Ascending aorta (tissue), 2 donors: Measurements from ENCODE around the gene MFAP2. TPM values are rescaled to one million over a fixed set of nuclear protein-coding genes. Genes with fewer than 3 reads are reported as not detected.

ENCODE experiments used
- DNase-seq, 2 donors: peaks; one replicate each; pipeline ENCODE4 v3.0.0-alpha.2; 2019; ENCODE audit warnings: low spot score in 2 of 2
- H3K27ac ChIP-seq, 2 donors: fragments of 200-600 bp; sonication (generic); one replicate each; pipeline ENCODE4 v1.5.1; 2016 to 2017; ENCODE audit warnings: mild to moderate bottlenecking in 1 of 2
- H3K27me3 ChIP-seq: fragments of 200-600 bp; sonication (generic); one replicate; pipeline ENCODE4 v1.5.1; 2017
- H3K36me3 ChIP-seq, 2 donors: fragments of 200-600 bp; sonication (generic); one replicate each; pipeline ENCODE4 v1.5.1; 2016
- H3K4me1 ChIP-seq, 2 donors: fragments of 200-600 bp; sonication (generic); one replicate each; pipeline ENCODE4 v1.5.1; 2016 to 2017; ENCODE audit warnings: mild to moderate bottlenecking in 1 of 2
- H3K4me3 ChIP-seq, 2 donors: fragments of 200-600 bp; sonication (generic); one replicate each; pipeline ENCODE4 v1.5.1; 2016 to 2017; ENCODE audit warnings: mild to moderate bottlenecking in 1 of 2
- H3K9me3 ChIP-seq, 2 donors: fragments of 200-600 bp; sonication (generic); one replicate each; pipeline ENCODE4 v1.5.1; 2016
- CTCF ChIP-seq, 3 experiments: fragments of 200-600 bp in 2 of 3; fragments of 450-650 bp in 1 of 3; sonication (generic) in 2 of 3; IDR thresholded peaks; one replicate each; pipeline ENCODE4 v1.5.1; 2016 to 2019; ENCODE audit warnings: antibody characterized with exemption in 3 of 3, mild to moderate bottlenecking in 1 of 3, moderate library complexity in 1 of 3
- intact Hi-C: fragments of 100-400 bp; cut with DNase I; formaldehyde crosslinking; loops from one replicate; pipeline ENCODE4 v1.15.1; 2023
- total RNA-seq: library from RNA; depleted of rRNA; stranded (reverse); fragments of >200 nt; gene quantifications from one replicate; pipeline ENCODE4 v1.1.0, GENCODE V29; 2016

Gene MFAP2
- total RNA-seq, 1 donor from 2014 or later = 26.3 TPM

DNA sequence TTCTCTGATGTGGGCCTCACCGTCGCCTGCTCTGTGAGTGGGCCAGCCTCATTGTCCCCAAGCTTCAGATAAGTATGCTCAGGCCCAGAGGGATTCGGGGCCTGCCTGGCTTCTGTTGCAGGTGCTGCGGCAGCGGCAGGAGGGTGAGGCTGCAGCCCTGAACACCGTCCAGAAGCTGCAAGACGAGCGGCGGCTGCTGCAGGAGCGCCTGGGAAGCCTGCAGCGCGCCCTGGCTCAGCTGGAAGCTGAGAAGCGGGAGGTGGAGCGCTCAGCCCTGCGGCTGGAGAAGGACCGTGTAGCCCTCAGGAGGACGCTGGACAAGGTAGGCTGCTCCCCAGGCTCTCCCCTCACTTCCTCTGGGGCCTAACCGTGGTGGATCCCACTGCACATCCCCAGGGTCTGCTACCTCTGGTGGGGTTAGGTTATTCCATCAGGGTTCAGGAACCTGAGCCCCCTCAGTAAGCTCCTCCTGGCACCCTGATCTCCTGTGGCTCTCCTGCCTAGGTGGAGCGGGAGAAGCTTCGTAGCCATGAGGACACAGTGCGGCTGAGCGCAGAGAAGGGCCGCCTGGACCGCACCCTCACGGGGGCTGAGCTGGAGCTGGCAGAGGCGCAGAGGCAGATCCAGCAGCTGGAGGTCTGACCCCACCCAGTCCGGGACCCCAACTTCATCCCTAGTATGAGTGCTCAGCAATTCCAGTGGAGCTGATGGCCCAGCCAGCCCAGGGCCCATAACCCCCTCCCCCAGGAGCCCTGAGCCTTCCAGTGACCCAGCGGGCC is 10.1 kb downstream of the MFAP2 start:
- H3K36me3 ChIP-seq = peaks cover 17 to 18% of the 10 kb centered on the region in 2 donors
- no peaks in the 10 kb centered on the region for H3K27me3 ChIP-seq
- H3K9me3 ChIP-seq = no peaks in the 10 kb centered on the region
- intact Hi-C loops = no loop called here
- no peak overlapping the region for H3K4me3 ChIP-seq
- TF ChIP-seq CTCF (IDR thresholded peaks at IDR 0.05) = no peak
- no peak overlapping the region for H3K27ac ChIP-seq
- H3K4me1 ChIP-seq = peaks cover 13 to 25% of the 10 kb centered on the region in 2 donors
- no peak for DNase-seq

DNA sequence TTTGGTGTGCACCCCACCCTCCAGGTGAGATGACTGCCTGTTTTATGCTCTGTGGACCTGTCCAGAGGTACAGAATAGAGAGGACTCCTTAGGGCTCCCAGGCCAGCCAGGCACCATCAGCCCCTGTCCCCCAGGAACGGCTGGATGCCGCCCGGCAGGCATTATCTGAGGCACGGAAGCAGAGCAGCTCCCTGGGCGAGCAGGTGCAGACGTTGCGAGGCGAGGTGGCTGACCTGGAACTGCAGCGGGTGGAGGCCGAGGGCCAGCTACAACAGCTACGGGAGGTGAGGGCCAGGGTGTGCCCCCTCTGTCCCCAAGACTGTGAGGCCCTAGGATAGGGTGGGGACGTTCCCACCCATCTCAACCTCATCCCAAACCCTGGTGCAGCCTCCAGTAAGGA is 10.8 kb downstream of the MFAP2 start:
- Histone ChIP-seq H3K4me1 (peaks cover 13 to 21% of the 10 kb centered on the region in 2 donors), H3K9me3 (no peaks in the 10 kb centered on the region), H3K27me3 (no peaks in the 10 kb centered on the region), H3K4me3 (no peak overlapping the region), H3K36me3 (peaks cover 17 to 18% of the 10 kb centered on the region in 2 donors), H3K27ac (no peak overlapping the region)
- TF ChIP-seq CTCF (IDR thresholded peaks at IDR 0.05) = no peak
- no peak for DNase-seq
- intact Hi-C loops = no loop called here

- intact Hi-C loops = no loop called here
- DNase-seq = no peak
These were observed 11.3 kb downstream of the MFAP2 start for GRCh38 chr1:16969057-16969611.

DNA sequence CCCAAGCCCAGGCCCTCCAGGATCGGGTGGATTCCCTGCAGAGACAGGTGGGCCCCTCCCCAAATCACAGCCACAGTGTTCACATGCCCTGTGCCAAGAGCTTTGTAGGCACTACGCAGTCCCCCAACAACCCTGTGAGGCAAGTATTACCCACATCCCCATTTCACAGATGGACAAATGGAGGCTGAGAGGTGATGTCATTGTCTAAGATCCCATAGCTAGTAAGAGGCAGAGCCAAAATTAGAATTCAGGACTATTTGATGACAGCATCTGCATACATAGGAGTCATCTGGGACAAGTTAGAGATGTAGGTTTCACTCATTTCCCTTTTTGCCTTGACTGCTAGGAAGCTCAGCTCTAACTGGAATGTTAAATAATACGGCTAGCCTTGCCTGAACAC is 12.0 kb downstream of the MFAP2 start:
- Histone ChIP-seq H3K4me1 (peaks cover 16 to 26% of the 10 kb centered on the region in 2 donors), H3K36me3 (peaks cover 16 to 17% of the 10 kb centered on the region in 2 donors), H3K27ac (peak overlapping the region in 1 of 2 donors; percentile 35), H3K9me3 (no peaks in the 10 kb centered on the region), H3K27me3 (no peaks in the 10 kb centered on the region), H3K4me3 (no peak overlapping the region)
- intact Hi-C loops = no loop called here
- TF ChIP-seq CTCF (IDR thresholded peaks at IDR 0.05) = no peak
- no peak for DNase-seq

More at GRCh38 chr1:16969057-16969611, 11.3 kb downstream of the MFAP2 start:
- TF ChIP-seq CTCF (IDR thresholded peaks at IDR 0.05) = no peak
- H3K9me3 ChIP-seq = no peaks in the 10 kb centered on the region
- peaks cover 13 to 21% of the 10 kb centered on the region in 2 donors for H3K4me1 ChIP-seq
- no peaks in the 10 kb centered on the region for H3K27me3 ChIP-seq
- H3K36me3 ChIP-seq = peaks cover 17 to 18% of the 10 kb centered on the region in 2 donors
- H3K27ac ChIP-seq = peak overlapping the region in 1 of 2 donors; percentile 35
- H3K4me3 ChIP-seq = no peak overlapping the region

DNA sequence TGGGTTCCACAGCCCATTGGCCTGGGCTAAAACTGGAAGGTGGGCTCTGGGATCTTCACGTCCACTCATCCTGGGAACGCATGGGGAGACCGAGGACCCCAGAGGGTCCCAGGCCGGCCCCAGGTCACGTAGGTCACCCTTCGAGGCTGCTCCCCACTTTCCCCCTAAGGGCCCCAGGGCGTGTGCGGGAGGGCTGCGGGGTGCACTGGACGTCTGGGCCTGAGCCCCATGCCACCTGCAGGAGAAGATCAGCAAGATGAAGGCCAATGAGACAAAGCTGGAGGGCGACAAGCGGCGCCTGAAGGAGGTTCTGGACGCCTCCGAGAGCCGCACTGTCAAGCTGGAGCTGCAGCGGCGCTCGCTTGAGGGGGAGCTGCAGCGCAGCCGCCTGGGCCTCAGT is 12.5 kb downstream of the MFAP2 start:
- Histone ChIP-seq H3K4me1 (peaks cover 16 to 26% of the 10 kb centered on the region in 2 donors), H3K27me3 (no peaks in the 10 kb centered on the region), H3K4me3 (no peak overlapping the region), H3K27ac (peak overlapping the region; percentile 49 to 54), H3K36me3 (peaks cover 12 to 17% of the 10 kb centered on the region in 2 donors), H3K9me3 (no peaks in the 10 kb centered on the region)
- intact Hi-C loops = no loop called here
- DNase-seq = no peak
- no peak for TF ChIP-seq CTCF (IDR thresholded peaks at IDR 0.05)
